ENCODE data around the gene ZNF579.
A peak's percentile ranks its signal among the peaks of the same experiment; 100 is the strongest.

The ZNF579 gene

GRCh38 chr19:55580628-55581144 lies at the start of gene ZNF579:
Gene ZNF579, minus strand, starts transcription at chr19:55580848. Its CDS starts 1,209 bp downstream, at chr19:55579639.
- peak; percentile 87 for DNase-seq

DNA sequence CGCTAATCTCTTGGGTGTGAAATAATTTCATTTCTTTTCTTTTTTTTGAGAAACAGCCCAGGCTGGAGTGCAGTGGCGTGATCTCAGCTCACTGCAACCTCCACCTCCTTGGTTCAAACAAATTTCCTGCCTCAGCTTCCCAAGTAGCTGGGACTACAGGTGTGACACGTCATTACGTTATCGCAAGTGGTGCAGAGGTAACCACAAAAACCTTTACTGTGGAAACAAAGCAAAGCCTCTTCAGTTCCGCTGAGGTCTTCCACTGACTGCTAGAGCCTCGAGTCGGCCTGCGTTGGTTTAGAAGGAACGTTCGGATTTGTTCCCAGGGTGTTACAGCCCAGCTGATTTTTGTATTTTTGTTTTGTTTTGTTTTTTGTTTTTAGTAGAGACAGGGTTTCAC lies 45.7 kb upstream of the ZNF579 start:
- no peak for DNase-seq

- DNase-seq: no peak
Measured at GRCh38 chr19:55625004-55625326, 44.3 kb upstream of the ZNF579 start.

DNA sequence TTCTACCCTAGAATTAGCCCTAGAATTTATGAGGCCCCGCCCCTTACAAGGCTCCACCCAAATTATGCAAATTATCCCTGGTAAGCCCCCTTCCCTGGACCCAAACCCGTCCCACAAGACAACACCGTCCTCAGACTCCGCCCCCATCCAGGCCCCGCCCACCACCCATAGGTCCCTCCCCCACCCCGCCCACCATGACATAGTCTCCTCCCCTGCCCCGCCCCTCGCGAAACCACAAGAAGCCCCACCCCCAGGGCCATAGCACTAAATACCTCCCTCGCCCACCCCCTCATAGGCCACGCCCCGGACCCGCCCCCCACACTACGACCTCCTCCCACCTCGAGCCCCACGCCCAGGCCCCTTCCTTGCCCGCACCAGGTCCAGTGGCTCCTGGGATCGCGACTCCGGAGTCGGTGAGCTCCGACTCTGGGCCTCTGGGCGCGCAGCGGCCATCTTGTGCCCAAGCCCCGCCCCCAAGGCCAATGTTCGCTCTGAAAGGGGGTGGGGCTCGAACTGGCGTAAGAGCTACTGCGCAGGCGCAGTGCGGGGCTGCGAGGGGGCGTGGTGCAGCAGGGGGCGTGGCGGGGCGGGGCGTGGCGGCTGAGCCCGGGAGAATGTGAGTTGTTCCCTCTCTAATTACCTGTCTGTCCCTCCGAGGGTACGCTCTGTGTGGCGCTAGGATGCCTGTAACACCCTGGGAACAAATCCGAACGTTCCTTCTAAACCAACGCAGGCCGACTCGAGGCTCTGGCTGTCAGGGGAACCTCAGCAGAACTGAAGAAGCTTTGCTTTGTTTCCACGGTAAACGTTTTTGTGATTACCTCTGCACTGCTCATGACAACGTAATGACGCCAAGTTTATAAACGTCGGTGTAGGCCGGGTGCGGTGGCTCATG lies 43.7 kb upstream of the ZNF579 start, which contains the start of gene ZNF784:
TSS of gene ZNF784 (minus strand) at position 458 of the 895 bp plus-strand sequence. CDS start at position 453, 5 bp downstream.
- DNase-seq: peak; percentile 91

DNA sequence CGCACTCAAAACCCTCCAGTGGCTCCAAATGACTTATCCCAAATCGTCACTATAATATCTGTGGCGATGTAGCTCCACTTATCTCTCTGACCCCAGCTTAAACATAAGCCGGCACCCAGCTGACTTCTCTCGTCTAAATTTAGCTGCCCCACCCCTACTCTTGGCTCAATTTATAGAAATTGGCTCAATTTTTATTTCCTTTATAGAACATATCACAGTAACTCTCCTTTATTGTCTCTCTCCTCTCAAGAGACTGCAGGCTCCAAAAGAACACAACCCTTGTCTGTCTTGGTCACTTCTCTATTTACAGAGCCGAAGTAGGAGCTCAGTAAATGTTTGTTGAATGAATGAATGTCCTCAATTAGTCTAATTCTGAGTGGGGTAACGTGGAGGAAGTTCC lies 42.9 kb upstream of the ZNF579 start:
- no peak for DNase-seq

GRCh38 chr19:55623130-55623529 lies 42.5 kb upstream of the ZNF579 start:
- DNase-seq: no peak

DNA sequence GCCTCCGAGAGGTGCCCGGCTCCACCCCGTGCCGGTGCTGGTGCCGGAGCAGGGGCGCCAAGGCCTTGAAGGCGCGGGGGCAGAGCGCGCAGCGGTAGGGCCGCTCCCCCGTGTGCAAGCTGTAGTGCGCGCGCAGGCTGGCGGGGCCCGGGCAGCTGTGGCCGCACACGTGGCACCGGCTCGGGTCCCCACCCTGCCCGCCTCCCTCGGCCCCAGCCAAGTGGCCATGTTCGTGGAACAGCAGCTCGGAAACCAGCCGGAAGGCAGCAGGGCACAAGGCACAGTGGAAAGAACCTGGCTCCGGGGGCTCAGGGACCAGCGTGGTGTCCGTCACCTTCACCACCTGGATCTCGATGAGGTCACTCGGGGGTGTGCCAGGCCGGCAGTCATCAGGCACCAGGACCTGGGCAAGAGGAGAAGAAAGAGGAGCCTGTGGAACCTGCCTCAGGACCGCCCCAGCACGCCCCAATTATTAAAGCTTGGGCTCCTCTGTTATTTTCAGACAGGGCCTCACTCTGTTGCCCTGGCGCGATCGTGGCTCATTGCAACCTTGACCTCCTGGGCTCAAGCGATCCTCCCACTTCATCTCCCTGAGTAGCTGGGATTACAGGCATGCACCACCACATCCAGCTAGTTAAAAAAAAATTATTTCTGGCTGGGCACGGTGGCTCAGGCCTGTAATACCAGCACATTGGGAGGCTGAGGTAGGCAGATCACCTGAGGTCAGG lies 41.8 kb upstream of the ZNF579 start:
- no peak for DNase-seq

- DNase-seq: no peak
Measured at GRCh38 chr19:55621673-55622231, 41.1 kb upstream of the ZNF579 start.

DNA sequence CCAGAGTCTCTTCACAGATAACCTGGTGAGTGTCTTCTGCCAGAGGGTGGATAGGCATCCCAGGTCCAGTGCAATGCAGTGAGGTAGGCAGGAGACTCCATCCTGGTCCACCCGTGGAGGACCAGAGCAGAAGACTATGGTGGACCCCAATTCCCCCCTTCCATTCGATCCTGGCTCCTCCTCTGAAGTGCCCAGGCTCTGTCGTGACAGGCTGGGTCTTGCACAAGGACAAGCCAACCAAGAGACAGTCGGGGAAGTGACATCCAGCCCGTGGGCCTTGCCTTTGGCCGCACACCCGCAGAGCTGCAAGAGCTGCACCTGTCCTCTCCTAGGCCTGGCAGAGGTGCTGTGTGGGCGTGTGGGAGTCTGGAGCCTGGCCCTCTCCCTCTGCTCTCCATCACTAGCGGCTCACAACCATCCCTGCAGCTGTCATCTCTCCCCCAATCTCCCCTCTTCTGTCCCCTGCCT lies 40.6 kb upstream of the ZNF579 start:
- no peak for DNase-seq

GRCh38 chr19:55620410-55621204 lies 40.0 kb upstream of the ZNF579 start:
- DNase-seq: no peak

GRCh38 chr19:55619286-55619685 lies 38.6 kb upstream of the ZNF579 start:
- no peak for DNase-seq

- no peak for DNase-seq
Measured at GRCh38 chr19:55618426-55618825, 37.8 kb upstream of the ZNF579 start.

DNA sequence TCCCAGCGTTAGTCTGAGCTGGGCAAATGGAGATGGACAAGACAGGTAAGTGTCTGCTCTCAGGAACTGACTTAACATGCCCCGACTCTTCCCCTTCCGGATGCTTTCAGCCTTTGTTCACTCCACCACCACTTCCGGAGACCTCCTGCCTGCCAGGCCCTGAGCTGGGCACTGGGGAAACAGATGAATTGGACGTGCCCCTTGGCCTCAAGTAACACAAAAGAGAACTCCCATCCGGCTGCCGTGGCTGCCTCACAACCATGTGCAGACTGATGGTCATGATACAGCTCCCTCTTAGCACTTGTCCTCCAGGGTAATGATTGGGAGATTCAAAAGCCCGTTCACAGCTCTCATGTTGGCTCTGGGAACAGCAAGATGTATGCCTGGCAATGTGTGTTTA lies 36.8 kb upstream of the ZNF579 start:
- no peak for DNase-seq

- DNase-seq: no peak
Measured at GRCh38 chr19:55616395-55616875, 35.8 kb upstream of the ZNF579 start.

GRCh38 chr19:55615543-55616394 lies 35.1 kb upstream of the ZNF579 start:
- DNase-seq: no peak

GRCh38 chr19:55614711-55615542 lies 34.3 kb upstream of the ZNF579 start:
- DNase-seq: no peak

- no peak for DNase-seq
Measured at GRCh38 chr19:55613930-55614710, 33.5 kb upstream of the ZNF579 start.

DNA sequence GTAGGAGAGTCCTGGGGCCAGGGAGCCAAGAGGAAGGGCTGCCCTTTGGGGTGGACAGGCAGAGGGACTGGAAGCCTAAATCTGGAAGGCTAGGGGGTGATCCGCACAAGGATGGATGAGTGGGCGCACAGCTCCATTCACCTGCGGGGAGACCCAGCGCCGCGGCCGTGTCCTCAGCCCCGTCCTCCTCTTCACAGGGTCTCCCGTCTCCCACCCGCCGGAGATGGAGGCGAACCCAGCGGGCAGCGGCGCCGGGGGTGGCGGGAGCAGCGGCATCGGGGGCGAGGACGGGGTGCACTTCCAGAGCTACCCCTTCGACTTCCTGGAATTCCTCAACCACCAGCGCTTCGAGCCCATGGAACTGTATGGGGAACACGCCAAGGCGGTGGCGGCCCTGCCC lies 32.7 kb upstream of the ZNF579 start:
- DNase-seq: no peak

DNA sequence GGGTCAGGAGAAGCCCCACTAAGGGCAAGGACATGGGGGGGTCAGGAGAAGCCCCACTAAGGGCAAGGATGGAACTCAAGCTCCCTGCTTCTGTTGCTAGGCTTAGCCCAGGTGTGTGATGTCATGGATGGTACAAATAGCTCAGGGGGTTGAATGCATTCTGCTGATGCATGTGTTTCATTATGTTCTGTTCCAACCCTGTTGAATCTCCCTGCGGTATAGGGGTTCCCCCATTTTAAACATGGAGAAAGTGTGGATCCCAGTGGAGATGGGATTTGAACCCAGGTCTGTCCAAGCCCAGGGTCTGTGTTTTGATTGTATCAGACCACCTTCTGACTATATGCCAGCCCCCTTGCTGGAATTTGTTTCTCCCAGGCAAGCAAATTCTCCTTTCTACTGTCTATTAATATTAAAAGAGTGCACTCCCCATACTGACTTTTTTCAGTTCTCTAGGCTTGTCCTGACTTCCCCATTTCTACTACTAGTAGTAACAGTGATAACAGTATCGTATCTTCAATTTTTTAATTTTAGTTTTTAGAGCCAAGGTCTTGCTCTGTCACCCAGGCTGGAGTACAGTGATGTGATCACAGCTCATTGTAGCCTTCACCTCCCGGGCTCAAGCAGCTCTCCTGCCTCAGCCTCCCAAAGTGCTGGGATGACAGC lies 31.5 kb upstream of the ZNF579 start:
- no peak for DNase-seq
